ENCODE results near the gene MIEF1.

Gene MIEF1

DNA sequence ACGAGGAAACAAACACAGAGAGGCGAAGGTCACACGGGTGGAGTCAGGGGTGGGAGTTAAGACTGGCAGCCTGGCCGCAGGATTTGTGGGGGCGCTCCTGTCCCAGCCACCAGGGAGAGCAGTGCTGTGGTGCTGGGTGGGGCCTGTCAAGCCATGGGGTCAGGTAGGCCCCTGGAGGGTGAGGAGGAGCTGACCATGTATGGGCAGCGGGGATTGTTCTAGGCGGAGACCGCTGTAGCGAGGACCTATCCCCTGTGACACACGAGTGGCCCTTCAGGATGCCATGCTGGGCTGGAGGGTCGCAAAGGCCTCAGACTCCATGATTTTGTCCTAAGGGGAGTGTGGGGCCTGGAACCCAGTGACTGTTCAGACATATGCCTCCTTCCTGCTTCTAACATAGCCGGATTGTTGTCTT lies 32.0 kb downstream of the MIEF1 start:
- TF ChIP-seq, protein P1, sequence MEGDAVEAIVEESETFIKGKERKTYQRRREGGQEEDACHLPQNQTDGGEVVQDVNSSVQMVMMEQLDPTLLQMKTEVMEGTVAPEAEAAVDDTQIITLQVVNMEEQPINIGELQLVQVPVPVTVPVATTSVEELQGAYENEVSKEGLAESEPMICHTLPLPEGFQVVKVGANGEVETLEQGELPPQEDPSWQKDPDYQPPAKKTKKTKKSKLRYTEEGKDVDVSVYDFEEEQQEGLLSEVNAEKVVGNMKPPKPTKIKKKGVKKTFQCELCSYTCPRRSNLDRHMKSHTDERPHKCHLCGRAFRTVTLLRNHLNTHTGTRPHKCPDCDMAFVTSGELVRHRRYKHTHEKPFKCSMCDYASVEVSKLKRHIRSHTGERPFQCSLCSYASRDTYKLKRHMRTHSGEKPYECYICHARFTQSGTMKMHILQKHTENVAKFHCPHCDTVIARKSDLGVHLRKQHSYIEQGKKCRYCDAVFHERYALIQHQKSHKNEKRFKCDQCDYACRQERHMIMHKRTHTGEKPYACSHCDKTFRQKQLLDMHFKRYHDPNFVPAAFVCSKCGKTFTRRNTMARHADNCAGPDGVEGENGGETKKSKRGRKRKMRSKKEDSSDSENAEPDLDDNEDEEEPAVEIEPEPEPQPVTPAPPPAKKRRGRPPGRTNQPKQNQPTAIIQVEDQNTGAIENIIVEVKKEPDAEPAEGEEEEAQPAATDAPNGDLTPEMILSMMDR (IDR thresholded peaks at IDR 0.05; ENCODE audit: insufficient read depth, low read length) = no peak
- TF ChIP-seq GABPA (IDR thresholded peaks at IDR 0.05; ENCODE audit: low read depth) = no peak
- TF ChIP-seq POLR2AphosphoS5 (IDR thresholded peaks at IDR 0.05; ENCODE audit: low read depth) = no peak
- Histone ChIP-seq H3K4me3 (replicated peaks; ENCODE audit: insufficient read depth, low read length) (no peak overlapping the region), H3K27ac (replicated peaks) (no peak overlapping the region), H3K27me3 (ENCODE audit: insufficient read depth, poor library complexity, severe bottlenecking) (no peaks in the 10 kb centered on the region)
- no peak for DNase-seq (ENCODE audit: low read depth in 1 of 2, low spot score in 1 of 2)

DNA sequence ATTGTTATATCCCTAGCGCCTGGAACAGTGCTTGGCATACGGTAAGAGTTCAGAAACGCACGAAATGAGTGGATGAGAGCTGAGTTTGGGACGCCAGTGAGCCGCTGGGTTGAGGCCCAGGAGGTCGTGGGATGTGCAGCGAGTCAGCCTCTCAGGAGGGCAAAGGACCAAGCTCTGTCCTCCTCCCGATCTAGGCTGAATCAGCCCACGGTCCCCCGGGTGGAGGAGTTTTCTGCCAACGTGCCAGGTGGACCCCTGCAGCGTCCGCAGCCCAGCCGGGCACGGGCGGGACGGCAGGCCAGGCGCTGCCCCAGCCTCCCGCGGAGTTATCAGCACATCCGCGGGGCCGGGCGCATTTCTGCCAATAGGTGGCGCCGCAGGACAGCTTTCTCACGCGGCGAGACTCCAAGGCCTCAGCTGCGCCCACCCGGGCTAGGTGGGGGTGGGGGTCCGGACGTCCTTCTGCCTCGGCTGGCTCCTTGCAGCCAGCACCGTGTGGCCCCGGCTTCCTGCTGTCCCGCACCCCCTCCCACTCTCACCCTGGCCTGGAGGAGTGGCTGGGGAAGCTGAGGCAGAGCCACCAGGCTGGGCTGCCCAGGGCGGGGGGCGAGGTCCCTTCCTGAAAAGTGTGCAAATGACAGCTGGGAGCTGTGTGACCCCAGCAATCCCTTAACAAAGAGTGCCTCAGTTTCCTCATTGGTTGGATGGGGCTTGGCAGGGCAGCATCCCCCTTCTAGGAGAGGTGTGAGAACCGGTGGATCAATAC lies 32.7 kb downstream of the MIEF1 start:
- DNase-seq (ENCODE audit: low read depth in 1 of 2, low spot score in 1 of 2) = peak in 1 of 2 experiments; percentile 60
- H3K27ac ChIP-seq (replicated peaks) = no peak overlapping the region
- no peak for TF ChIP-seq POLR2AphosphoS5 (IDR thresholded peaks at IDR 0.05; ENCODE audit: low read depth)
- no peak for TF ChIP-seq REST (IDR thresholded peaks at IDR 0.05; ENCODE audit: insufficient replicate concordance, low read depth)
- TF ChIP-seq SPI1 (IDR thresholded peaks at IDR 0.05; ENCODE audit: borderline replicate concordance, low read depth) = no peak
- TF ChIP-seq GABPA (IDR thresholded peaks at IDR 0.05; ENCODE audit: low read depth) = no peak
- TF ChIP-seq, protein P1 (IDR thresholded peaks at IDR 0.05; ENCODE audit: insufficient read depth, low read length) = peak; percentile 60
- no peak overlapping the region for H3K4me3 ChIP-seq (replicated peaks; ENCODE audit: insufficient read depth, low read length)
- no peaks in the 10 kb centered on the region for H3K27me3 ChIP-seq (ENCODE audit: insufficient read depth, poor library complexity, severe bottlenecking)

DNA sequence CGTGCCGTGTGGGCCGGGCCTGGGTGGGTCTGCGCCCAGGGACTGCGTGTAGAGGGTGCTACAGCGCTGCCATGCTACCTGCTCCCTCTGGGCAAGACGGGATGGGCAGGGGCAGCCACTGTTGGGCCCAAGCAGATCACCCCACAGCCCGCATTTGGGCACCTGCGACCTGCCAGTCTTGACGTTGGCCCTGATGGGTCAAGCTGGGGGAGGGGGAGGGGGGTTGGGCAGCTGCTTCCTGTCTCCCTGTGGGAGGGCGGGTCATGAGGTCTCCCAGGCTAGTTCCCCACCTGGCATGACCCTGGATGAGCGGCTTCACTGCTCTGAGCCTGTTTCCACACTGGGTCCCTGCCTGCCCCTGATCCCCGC lies 33.3 kb downstream of the MIEF1 start:
- no peak for DNase-seq (ENCODE audit: low read depth in 1 of 2, low spot score in 1 of 2)
- Histone ChIP-seq H3K4me3 (replicated peaks; ENCODE audit: insufficient read depth, low read length) (no peak overlapping the region), H3K27ac (replicated peaks) (no peak overlapping the region), H3K27me3 (ENCODE audit: insufficient read depth, poor library complexity, severe bottlenecking) (peaks cover 1% of the 10 kb centered on the region)
- TF ChIP-seq POLR2AphosphoS5 (IDR thresholded peaks at IDR 0.05; ENCODE audit: low read depth) (no peak), SPI1 (IDR thresholded peaks at IDR 0.05; ENCODE audit: borderline replicate concordance, low read depth) (no peak), GABPA (IDR thresholded peaks at IDR 0.05; ENCODE audit: low read depth) (no peak), REST (IDR thresholded peaks at IDR 0.05; ENCODE audit: insufficient replicate concordance, low read depth) (no peak)
- TF ChIP-seq, protein P1 (IDR thresholded peaks at IDR 0.05; ENCODE audit: insufficient read depth, low read length) = no peak

All from HL-60 (cell line).